ENCODE results near the gene DNAJB5. TPM values are rescaled to one million over a fixed set of nuclear protein-coding genes. Genes with fewer than 3 reads are reported as not detected.

DNAJB5 gene
- total and polyA plus RNA-seq, 9 of the 15 experiments (the other 6 are each of a cell fraction or from before 2014, with no cell fraction given) = 0.15 to 7.4 (median 3.7) TPM

GRCh38 chr9:34992376-34992951 lies 2.9 kb downstream of the DNAJB5 start (continued):
- no peak for TF ChIP-seq RERE (CRISPR knock-in tag; IDR thresholded peaks at IDR 0.05; ENCODE audit: borderline replicate concordance)
- TF ChIP-seq CREM (IDR thresholded peaks at IDR 0.05; ENCODE audit: low read depth) = peak; percentile 85
- no peak; the same call in 1 of the 2 replicates for TF ChIP-seq USF2 (CRISPR knock-in tag; IDR thresholded peaks at IDR 0.05)
- 0 out of 2 replicates have a peak, but pooled peaks have one; percentile 29 for TF ChIP-seq ZNF589 (CRISPR knock-in tag; IDR thresholded peaks at IDR 0.05; ENCODE audit: low read depth)
- TF ChIP-seq ZBTB26 (CRISPR knock-in tag; IDR thresholded peaks at IDR 0.05) = no peak
- no peak for TF ChIP-seq TEAD4 (IDR thresholded peaks at IDR 0.05; ENCODE audit: low read length)
- TF ChIP-seq TEAD4 (CRISPR knock-in tag; IDR thresholded peaks at IDR 0.05; ENCODE audit: borderline replicate concordance) = no peak
- TF ChIP-seq STAT5B (CRISPR knock-in tag; IDR thresholded peaks at IDR 0.05) = no peak
- no peak; the same call in 1 of the 2 replicates for TF ChIP-seq CREB1 (IDR thresholded peaks at IDR 0.05)
- TF ChIP-seq CREB1 (CRISPR knock-in tag; IDR thresholded peaks at IDR 0.05) = peak; percentile 49; the same call in 1 of the 2 replicates
- peak; percentile 56; the same call in 1 of the 2 replicates for TF ChIP-seq ZNF395 (CRISPR knock-in tag; IDR thresholded peaks at IDR 0.05)
- TF ChIP-seq EHMT2 (IDR thresholded peaks at IDR 0.05) = no peak
- TF ChIP-seq SAFB (IDR thresholded peaks at IDR 0.05; ENCODE audit: borderline replicate concordance, low read depth, low read length) = no peak
- no peak for TF ChIP-seq DACH1 (IDR thresholded peaks at IDR 0.05; ENCODE audit: partially characterized antibody)
- no peak for TF ChIP-seq GMEB1 (CRISPR knock-in tag; IDR thresholded peaks at IDR 0.05)
